GM19324 (cell line): Measurements from ENCODE around the gene CGB1.

Experiments used
- ATAC-seq: cut with Tn5 transposase; IDR thresholded peaks from one replicate; pipeline ENCODE4 v1.9.1; 2021; ENCODE audit warnings: mild to moderate bottlenecking, moderate library complexity; ENCODE audit not compliant: unreplicated experiment, low FRiP score

CGB1 gene

GRCh38 chr19:48999481-49000325, 37.0 kb downstream of the CGB1 start:
- ATAC-seq, result no peak

GRCh38 chr19:48997972-48998371, 38.7 kb downstream of the CGB1 start:
- ATAC-seq, result no peak

GRCh38 chr19:48994035-48994386, 42.7 kb downstream of the CGB1 start:
- ATAC-seq, result no peak

GRCh38 chr19:48993175-48994034, 43.3 kb downstream of the CGB1 start, which contains the start of the genes GYS1 and RUVBL2:
GYS1 (minus strand) TSS chr19:48993309; CDS start chr19:48993112, 197 bp downstream.
RUVBL2 (plus strand) TSS chr19:48993887; CDS start chr19:48993912, 25 bp downstream.
- ATAC-seq, result peak; percentile 88

GRCh38 chr19:48992581-48993174, 44.0 kb downstream of the CGB1 start:
- peak; percentile 6 for ATAC-seq

GRCh38 chr19:48991873-48992580, 44.7 kb downstream of the CGB1 start:
- ATAC-seq, result no peak

- no peak for ATAC-seq
These were observed 45.6 kb downstream of the CGB1 start for GRCh38 chr19:48991011-48991609.

GRCh38 chr19:48990400-48990799, 46.3 kb downstream of the CGB1 start:
- no peak for ATAC-seq

- ATAC-seq, result no peak
These were observed 46.9 kb downstream of the CGB1 start for GRCh38 chr19:48989701-48990291.

GRCh38 chr19:48988860-48989259, 47.8 kb downstream of the CGB1 start:
- ATAC-seq, result no peak

GRCh38 chr19:48988286-48988685, 48.4 kb downstream of the CGB1 start:
- no peak for ATAC-seq

GRCh38 chr19:48987323-48987722, 49.4 kb downstream of the CGB1 start:
- no peak for ATAC-seq

GRCh38 chr19:48986211-48986610, 50.5 kb downstream of the CGB1 start:
- ATAC-seq, result no peak

- no peak for ATAC-seq
These were observed 51.0 kb downstream of the CGB1 start for GRCh38 chr19:48985711-48986110.
